RWPE1 (cell line): ENCODE data around the gene ABHD3.
"Not testable (repeated sequence)": the region's sequence is repeated elsewhere in the genome, so short reads cannot be mapped to it uniquely, and the experiment has no call there.

Experiments
- CTCF ChIA-PET: fragments of 350-600 bp; sonication (Branson Sonifier 250); formaldehyde crosslinking; extraction: SDS; loops from one replicate; lab custom pipeline; 2021; lab: Yijun Ruan, JAX
- POLR2A ChIA-PET: fragments of 400-600 bp; formaldehyde crosslinking; extraction: SDS; loops from one replicate; lab custom pipeline; 2020; ENCODE audit warnings: antibody characterized with exemption; ENCODE audit not compliant: low non-redundant PET; lab: Yijun Ruan, JAX
- DNase-seq: peaks from one replicate; pipeline ENCODE4 v3.0.0; 2012; ENCODE audit warnings: low spot score
- H3K27ac ChIP-seq: fragments of 450-650 bp; 2 replicates; pipeline ENCODE4 v1.5.1; 2017
- TF ChIP-seq, protein P1 (sequence below): fragments of 450-650 bp; conservative IDR thresholded peaks from 2 replicates; pipeline ENCODE4 v1.5.1; 2017; ENCODE audit warnings: low read depth, mild to moderate bottlenecking

ABHD3 gene

DNA sequence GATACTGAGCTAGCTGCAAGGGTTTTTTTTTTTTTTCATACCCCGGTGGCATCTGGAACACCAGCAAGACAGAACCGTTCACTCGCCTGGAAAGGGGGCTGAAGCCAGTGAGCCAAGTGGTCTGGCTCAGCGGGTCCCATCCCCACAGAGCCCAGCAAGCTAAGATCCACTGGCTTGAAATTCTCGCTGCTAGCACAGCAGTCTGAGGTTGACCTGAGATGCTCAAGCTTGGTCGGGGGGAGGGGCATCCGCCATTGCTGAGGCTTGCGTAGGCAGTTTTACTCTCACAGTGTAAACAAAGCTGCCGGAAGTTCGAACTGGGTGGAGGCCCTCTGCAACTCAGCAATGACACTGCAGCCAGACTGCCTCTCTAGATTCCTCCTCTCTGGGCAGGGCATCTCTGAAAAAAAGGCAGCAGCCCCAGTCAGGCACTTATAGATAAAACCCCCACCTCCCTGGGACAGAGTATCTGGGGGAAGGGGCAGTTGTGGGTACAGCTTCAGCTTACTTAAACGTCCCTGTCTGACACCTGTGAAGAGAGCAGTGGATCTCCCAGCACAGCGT is 31.0 kb upstream of the ABHD3 start:
- peak overlapping the region; percentile 52 for H3K27ac ChIP-seq
- ChIA-PET CTCF (no interaction called here), POLR2A (no interaction called here)
- TF ChIP-seq, protein P1, sequence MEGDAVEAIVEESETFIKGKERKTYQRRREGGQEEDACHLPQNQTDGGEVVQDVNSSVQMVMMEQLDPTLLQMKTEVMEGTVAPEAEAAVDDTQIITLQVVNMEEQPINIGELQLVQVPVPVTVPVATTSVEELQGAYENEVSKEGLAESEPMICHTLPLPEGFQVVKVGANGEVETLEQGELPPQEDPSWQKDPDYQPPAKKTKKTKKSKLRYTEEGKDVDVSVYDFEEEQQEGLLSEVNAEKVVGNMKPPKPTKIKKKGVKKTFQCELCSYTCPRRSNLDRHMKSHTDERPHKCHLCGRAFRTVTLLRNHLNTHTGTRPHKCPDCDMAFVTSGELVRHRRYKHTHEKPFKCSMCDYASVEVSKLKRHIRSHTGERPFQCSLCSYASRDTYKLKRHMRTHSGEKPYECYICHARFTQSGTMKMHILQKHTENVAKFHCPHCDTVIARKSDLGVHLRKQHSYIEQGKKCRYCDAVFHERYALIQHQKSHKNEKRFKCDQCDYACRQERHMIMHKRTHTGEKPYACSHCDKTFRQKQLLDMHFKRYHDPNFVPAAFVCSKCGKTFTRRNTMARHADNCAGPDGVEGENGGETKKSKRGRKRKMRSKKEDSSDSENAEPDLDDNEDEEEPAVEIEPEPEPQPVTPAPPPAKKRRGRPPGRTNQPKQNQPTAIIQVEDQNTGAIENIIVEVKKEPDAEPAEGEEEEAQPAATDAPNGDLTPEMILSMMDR: no peak
- no peak for DNase-seq

DNA sequence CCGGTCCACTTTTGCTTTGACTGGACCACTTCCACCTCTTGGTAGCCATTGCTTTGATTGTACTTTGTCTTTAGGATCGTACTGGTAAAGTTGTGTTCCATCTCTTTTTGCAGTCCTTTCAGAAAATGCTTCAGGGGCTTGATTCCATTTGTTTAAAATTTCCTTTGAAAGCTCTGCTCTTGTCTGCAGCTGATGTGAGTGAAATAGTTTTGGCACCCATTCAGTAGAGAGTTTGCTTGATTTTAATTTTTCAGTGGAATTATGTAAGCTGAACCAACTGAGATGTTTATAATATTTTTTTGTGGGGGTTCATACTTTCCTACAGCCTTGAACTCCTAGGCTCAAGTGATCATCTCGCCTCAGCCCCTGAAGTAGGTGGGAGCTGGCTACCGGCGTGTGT is 28.4 kb upstream of the ABHD3 start:
- TF ChIP-seq, protein P1: no peak
- no peak for DNase-seq
- H3K27ac ChIP-seq: no peak overlapping the region
- ChIA-PET CTCF (no interaction called here), POLR2A (no interaction called here)

DNA sequence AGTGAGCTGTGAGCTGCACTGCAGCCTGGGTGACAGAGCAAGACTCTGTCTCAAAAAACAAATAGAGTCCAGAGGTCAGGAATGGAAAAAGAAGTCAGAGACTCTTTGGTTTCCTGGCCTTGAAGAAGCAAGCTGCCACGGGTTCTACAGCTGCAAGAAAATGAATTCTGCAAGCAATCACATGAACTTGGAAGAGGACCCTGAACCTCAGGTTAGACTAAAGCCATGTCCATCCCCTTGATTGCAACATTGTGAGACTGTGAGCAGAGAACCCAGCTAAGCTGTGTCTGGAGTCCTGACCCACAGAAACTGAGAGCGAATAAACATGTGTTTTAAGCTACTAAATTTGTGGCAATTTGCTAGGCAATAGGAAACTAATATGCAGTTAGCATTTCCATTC is 23.1 kb upstream of the ABHD3 start:
- no peak overlapping the region for H3K27ac ChIP-seq
- ChIA-PET CTCF (interaction anchor here (0.5 kb wide), 1 partner anchor 685 kb away, joined by 3 read pairs; no protein-coding TSS in a partner anchor), POLR2A (interaction anchor here (0.5 kb wide), 1 partner anchor 12 kb away, joined by 10 read pairs; no protein-coding TSS in a partner anchor)
- DNase-seq: no peak
- TF ChIP-seq, protein P1: no peak

DNA sequence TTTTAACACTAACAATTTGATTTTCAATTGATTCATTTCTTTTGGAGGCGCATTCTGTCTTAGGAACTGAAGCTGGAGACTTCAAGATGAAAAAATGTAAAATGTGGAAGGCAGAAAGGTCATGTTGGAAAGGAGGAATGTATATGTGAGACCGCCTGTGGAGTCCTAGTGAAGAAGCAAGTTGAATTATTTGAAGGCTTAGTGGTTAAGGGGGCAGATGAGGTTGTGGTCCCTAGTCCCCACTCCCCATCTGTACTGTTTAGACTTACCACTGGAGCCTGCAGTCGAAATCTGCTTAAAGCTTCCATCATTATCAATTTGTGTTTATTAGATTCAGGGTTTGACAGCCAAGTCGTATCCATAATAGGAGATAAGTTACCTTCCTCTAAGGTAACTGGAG is 20.6 kb upstream of the ABHD3 start:
- no peak for DNase-seq
- POLR2A ChIA-PET: no interaction called here

DNA sequence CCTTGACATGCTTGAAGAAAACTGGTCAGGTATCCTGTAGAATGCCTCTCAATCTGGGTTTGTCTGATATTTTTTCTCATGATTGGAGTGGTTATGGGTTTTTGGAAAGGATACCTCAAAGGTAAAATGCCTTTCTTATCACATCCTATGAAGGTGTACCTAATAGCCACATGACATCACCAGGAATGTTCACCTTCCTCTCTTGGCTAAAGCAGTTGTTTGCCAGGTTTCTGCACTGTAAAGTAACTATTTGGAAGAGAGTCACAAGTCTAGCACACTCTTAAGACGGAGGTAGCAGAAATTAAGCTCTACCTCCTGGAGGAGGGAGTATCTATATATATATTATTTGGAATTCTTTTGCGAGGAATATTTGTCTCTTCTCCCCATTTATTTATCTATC is 18.1 kb upstream of the ABHD3 start:
- no peak for DNase-seq
- TF ChIP-seq, protein P1: no peak
- H3K27ac ChIP-seq: no peak overlapping the region
- ChIA-PET POLR2A (no interaction called here), CTCF (no interaction called here)

More for the DNA sequence above, 20.6 kb upstream of the ABHD3 start:
- no peak overlapping the region for H3K27ac ChIP-seq
- CTCF ChIA-PET: interaction anchor here (0.6 to 0.8 kb wide), 3 partner anchors 125 to 1196 kb away, joined by 3 to 4 read pairs (median 3); partner anchors contain the start of gene ESCO1
- TF ChIP-seq, protein P1: no peak

DNA sequence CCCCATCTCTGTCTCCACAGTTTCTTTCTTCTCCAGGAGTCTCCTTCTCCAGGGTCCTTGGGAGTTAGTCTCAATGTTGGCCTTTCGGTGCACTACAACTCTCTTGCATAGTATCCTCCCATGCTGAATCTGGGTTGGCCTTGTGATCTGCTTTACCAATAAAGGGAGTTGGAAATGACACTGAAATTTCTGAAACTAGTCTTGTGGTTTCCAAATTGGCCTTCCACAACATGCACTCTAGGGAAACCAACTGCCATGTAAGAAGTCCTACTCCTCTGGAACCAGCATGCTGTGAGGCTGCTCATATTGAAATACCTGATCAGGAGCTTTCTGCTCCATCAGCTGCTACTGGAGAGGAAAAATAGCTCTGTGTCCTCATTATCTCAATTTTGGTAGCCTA is 9.9 kb upstream of the ABHD3 start:
- DNase-seq: no peak
- TF ChIP-seq, protein P1: no peak
- ChIA-PET POLR2A (no interaction called here), CTCF (no interaction called here)
- H3K27ac ChIP-seq: no peak overlapping the region

DNA sequence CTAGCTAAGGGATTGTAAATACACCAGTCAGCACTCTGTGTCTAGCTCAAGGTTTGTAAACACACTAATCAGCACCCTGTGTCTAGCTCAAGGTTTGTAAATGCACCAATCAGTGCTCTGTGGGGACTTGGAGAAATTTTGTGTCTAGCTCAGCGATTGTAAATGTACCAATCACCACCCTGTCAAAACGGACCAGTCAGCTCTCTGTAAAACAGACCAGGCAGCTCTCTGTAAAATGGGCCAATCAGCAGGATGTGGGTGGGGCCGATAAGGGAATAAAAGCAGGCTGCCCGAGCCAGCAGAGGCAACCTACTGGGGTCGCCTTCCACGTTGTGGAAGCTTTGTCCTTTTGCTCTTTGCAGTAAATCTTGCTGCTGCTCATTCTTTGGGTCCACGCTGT is 2.6 kb upstream of the ABHD3 start:
- H3K27ac ChIP-seq, POLR2A ChIA-PET, DNase-seq, CTCF ChIA-PET: not testable (repeated sequence)
